NCI-H524 (cell line): ENCODE measurements around the gene UTS2B.
A peak's percentile ranks its signal among the peaks of the same experiment; 100 is the strongest.

Experiments
- DNase-seq, 2 experiments: peaks; one replicate each; lab custom pipeline; 2025; lab: John Stamatoyannopoulos, UW

Gene UTS2B

DNA sequence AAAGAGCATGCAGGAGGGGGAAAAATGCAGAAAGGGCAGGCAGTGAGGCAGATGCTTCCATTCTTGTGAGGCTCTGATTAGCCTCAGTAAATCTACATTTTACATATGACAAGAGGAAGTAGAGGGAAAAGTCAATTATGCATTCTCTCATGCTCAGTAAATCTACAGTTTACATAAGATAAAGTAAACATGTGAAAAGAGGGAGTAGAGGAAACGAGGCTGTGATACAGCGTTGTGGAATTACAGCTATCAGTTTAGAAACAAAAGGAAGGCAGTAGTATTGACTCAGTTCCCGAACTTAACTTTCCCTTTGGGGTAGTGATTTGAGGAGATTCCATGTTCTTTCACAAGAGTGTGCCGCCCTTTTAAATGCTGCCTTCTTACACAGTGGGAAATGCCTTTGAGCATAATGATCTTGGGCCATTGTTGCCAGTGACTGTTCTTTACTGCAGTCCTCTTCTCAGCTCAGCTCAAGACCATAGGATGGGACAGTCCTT is 92.0 kb downstream of the UTS2B start:
- no peak for DNase-seq

DNA sequence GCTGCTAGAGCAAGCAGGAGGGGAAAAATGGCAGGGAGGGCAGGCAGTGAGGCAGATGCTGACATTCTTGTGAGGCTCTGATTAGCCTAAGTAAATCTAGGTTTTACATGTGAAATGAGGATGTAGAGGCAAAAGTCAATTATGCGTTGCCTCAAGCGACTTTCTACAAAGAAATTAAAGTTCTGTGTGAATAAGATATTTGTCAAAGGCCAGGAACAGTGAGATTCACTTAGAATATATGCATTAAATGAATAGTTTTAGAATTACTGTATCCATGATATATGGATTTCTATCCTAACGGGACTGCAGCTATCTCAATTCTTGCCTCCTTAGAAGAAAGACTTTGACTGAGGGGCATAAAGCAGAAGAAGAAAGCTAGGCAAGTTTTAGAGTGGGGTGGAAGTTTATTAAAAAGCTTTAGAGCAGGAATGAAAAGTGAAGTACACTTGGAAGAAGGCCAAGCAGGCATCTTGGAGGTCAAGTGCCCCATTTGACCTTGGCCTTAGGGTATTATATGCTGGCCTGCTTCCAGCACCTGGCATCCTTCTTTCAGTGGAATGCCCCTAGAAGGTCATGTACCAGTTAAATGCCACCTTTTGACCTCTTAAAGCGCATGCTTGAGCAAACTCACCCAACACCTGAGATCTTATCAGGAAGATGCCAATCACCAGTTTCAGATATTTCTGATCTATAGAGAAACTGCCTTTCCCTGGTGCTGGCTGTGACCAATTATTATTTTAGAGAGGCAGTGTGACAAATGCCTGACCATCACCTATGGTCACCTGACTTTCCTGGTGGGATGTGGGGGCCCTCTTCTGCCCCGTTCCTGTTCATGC is 93.1 kb downstream of the UTS2B start:
- no peak for DNase-seq

DNA sequence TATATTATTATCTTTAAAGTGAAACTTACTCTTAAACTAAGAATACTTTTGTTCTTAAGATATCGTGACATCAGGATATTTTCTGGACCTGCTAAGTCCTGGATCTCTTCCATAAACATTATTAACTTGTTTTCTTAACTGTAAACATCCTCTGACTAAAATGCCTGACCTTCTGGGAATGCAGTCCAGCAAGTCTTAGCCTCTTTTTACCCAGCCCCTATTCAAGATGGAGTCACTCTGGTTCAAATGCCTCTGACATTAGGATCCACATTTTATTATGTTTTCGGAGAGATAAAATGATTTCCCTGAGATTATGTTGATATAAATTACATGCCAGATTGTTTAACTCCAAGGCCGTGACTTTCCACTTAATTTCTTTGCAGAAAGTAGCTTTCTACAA is 93.7 kb downstream of the UTS2B start:
- no peak for DNase-seq

DNA sequence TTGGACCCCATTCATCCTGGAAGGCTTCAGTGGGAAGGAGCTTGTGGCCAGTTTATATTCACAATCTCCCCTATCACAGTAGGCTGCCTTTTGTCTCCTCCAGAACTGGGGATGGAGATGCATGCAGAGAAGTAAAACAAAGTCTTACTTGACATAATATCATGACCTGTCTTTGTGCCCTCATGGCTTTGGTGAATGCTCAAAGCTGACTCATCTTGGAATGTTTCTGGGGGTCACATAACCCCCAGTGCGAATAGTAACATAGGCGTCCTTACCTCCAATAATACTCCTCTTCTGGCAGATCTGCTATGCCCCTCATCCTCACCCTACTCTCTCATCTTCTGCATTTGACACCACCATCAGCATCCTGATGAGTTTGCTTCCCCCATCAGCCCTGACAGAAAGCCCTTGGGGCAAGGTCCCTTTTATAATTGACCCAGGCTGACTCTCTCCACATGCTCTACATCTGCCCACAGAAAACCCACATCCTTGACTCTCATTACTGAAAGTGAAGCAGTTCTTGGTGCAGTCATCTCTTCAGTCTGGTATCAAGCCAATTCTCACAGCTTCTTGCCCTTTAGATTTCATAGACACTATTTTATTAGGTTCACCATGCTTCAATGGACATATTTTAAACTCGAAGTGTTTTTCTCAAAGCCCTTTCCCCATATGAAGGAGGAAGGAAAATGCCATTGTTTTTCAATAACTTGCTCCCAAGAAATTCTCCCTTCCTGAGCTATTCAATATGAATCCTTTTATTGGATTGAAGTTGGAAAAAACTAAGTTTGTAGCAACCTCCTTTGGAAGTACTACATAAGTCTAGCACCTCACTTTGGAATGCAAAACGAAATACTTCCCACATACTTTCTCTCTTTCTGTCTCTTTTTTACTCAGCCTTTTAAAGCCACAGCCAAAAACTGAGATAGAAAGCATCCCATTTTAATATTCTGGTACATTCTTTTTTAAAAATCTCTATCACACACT is 94.7 kb downstream of the UTS2B start:
- DNase-seq = no peak

DNA sequence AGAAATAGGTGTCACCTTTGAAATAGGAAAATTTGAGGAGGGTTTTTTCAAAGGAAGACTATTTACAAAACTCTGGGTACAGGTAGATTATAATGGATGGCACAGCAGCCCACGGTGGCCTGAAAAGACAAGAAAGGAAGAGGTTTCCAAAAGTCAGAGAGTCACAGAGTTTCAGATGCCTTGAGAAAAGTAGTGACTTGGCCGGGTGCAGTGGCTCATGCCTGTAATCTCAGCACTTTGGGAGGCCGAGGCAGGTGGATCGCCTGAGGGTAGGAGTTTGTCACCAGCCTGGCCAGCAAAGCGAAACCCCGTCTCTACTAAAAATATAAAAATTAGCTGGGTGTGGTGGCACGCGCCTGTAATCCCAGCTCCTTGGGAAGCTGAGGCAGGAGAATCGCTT is 96.1 kb downstream of the UTS2B start:
- DNase-seq = no peak

DNA sequence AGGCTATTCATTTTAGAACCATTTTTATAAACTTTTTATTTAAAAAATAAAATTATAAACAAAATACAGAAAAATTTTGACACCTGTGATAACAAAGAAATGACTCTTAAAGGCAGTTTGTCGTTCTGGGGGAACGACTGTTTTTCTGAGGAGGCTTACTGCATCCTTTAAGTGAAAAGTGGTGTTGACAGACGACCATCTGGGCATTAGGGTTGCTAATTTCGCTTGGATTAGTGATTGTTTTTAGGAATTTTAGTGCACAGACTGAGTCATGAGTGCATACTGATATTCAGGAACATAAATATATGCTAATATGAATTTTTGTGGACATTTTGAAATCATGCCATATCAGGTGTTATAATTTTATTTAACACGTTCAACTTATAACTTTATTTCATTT is 102.8 kb downstream of the UTS2B start:
- DNase-seq = peak; percentile 38 to 69

DNA sequence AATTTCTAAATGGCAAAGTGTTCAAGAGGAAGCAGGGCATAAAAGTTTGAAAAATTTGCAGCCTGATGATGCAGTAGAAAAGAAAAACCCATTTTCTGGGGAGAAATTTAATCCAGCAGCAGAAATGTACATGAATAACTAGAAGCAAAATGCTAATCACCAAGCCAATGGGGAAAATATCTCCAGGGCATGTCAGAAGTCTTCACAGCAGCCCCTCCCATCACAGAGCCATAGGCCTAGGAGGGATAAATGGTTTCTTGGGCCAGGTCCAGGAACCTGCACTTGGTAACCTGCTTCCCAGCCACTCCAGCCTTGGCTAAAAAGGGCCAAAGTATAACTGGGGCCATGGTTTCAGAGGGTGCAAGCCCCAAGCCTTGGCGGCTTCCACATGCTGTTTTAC is 108.7 kb downstream of the UTS2B start:
- DNase-seq = no peak

DNA sequence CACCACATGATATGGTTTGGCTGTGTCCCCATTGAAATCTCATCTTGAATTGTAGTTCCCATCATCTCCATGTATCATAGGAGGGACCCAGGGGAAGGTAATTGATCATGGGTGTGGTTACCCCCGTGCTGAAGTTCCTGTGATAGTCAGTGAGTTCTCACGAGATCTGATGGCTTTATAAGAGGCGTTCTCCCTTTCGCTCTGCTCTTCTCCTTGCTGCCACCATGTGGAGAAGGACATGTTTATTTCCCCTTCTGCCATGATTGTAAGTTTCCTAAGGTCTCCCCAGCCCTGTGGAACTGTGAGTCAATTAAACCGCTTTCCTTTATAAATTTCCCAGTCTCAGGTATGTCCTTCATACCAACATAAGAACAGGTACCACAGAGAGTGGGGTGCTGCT is 109.4 kb downstream of the UTS2B start:
- peak in 1 of 2 experiments; percentile 24 for DNase-seq

DNA sequence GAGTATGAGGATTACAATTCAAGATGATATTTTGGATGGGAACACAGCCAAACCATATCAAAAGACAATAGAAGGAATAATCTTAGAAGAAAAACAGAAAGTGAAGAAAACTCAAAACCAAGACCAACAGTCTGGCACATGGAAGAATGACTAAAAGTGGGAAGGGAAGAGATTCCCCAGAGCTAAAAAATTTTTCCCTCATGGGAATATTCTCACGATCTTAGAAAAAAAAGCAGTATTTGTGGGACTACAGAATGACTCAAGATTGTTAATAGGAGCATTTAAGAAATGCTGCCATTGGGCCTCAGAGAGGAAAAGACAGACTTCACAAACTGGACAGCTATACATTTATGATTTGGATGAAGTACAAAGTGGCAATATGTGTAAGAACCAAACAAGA is 113.0 kb downstream of the UTS2B start:
- no peak for DNase-seq
